HG02981 (cell line): ENCODE measurements around the gene TMC1.
A peak's percentile ranks its signal among the peaks of the same experiment; 100 is the strongest.

Experiments used
- ATAC-seq: cut with Tn5 transposase; IDR thresholded peaks from one replicate; pipeline ENCODE4 v1.9.1; 2021; ENCODE audit warnings: mild to moderate bottlenecking, moderate library complexity; ENCODE audit not compliant: unreplicated experiment

The TMC1 gene

DNA sequence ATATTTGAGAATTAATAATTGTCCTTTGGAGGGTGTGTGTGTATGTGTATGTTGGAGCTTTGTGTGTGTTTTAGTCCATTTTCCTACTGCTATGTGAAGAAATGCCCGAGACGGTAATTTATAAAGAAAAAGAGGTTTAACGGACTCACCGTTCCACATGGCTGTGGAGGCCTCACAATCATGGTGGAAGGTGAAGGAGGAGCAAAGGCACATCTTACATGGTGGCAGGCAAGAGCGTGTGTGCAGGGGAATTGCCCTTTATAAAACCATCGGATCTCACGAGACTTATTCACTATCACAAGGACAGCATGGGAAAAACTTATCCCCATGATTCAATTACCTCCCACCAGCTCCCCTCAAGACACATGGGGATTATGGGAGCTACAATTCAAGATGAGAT, 44.1 kb downstream of the TMC1 start:
- ATAC-seq: no peak

- no peak for ATAC-seq
Observed at GRCh38 chr9:72574156-72574810, 52.9 kb downstream of the TMC1 start.

- no peak for ATAC-seq
Observed at GRCh38 chr9:72575666-72576065, 54.3 kb downstream of the TMC1 start.

- ATAC-seq: no peak
Observed at GRCh38 chr9:72576087-72576486, 54.7 kb downstream of the TMC1 start.

DNA sequence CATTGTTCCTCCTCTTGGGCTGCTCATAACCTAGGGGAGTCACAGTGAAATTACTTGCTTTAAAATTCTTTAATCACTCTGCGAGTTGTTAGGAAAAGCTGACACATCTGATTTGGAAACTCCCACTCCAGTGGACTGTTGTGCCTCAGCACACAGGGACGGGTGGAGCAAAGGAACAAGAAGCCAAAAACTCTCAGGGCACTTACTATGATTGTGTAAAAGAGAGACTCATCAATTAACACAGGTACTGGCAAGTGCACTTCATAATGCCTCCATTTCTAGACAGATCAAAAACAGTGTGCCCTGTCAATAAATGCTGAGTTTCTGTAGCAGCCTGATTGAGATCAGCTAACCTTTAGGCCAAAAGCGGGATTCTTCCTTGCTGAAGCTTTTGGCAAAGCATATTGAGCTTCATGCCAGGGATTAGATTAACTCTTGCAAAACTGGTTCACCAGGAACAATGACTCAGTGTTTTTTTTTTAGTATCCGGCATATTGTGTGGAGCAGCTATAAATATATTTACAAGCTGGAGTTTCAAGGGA, 55.9 kb downstream of the TMC1 start:
- no peak for ATAC-seq

GRCh38 chr9:72579190-72579589, 57.8 kb downstream of the TMC1 start:
- no peak for ATAC-seq

DNA sequence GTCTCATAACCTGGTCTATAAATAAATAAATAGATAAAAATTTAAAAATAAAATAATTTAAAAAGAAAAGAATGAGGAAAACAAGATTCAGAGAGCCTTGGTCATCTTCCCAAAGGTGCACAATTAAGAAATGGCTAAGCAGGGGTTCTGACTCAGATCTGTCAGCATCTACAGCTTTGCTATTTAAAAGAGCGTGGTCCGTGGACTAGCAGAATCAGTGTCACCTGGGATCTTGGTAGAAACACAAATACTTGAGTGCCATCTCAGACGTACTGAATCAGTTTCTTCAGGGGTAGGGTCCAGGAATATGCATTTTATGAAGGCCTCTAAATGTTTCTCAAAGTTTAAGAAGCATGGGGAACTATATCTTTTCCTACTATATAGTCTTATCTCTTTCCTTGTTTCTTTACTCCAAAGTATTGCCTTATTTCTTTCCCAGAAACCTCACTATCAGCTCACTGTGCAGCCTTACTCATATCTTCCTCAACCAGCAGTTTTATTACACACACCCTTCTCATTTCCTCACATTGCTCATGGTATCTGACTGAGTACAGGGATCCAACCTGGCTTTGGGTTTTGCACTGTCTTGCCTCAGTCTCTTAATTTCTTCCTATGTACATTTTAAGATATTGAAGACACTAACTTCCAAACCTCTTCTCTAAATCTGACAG, 58.6 kb downstream of the TMC1 start:
- no peak for ATAC-seq

- ATAC-seq: no peak
Observed at GRCh38 chr9:72581694-72582093, 60.3 kb downstream of the TMC1 start.

GRCh38 chr9:72583370-72583769, 62.0 kb downstream of the TMC1 start:
- no peak for ATAC-seq

GRCh38 chr9:72586388-72587130, 65.2 kb downstream of the TMC1 start:
- peak; percentile 72 for ATAC-seq

- no peak for ATAC-seq
Observed at GRCh38 chr9:72588336-72588735, 66.9 kb downstream of the TMC1 start.

- ATAC-seq: no peak
Observed at GRCh38 chr9:72589667-72590521, 68.5 kb downstream of the TMC1 start.

DNA sequence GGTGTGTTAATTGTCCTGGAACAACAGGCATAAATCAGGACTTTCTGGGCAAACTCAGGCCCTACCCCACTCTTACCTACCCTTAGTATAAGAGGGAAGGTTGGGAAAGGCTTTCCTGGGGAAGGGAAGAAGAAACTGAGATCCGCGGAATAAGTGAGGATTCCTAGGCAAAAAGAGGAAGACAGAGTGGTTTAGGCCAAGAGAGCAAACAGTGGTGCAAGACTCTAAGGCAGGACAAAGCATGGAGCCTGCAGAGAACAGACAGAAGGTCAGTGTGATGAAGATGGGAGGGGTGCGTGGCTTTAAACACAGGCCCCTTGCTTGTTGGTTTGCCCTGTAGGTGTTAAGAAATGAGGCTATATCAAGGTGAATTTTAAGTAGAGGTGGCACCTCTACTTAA, 69.4 kb downstream of the TMC1 start:
- no peak for ATAC-seq

DNA sequence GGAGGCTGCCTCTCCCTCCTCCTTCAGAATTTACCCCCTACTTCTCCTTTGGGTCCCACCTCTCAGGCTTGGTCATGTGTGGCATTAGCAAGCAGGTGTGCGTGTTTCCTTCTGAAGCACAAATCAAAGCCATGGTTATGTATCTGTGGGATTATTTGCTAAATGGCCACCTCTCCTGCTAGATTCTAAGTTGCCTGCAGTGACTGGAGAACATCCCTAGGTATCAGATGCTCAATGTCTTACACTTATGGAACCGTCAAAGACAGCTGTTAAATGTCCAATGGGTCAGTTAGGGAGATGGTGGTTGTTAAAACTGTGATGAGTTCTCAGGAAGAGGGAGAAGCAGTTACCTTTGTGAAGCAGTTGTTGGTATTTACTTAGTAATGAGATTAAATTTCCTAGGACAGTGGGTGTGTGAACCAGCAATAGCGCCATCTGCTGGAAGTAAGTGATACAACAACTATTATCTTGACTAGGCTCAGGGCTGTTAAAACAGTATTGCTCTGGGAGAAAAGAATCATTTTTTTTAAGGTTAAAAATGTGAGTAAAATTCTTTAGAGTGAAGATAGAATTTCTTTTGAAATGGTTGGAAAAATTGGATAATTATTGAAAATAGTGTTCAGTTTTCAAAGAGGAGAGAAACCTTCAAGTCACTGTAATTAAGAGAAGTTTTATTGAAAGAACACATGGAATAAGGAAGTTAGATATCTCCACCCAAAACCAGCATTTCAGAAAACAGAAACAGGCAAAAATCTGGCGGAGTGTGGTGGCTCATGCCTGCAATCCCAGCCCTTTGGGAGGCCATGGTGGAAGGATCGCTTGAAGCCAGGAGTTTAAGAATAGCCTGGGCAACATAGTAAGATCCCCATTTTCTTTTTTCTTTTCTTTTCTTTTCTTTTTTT, 71.3 kb downstream of the TMC1 start:
- peak; percentile 71 for ATAC-seq

DNA sequence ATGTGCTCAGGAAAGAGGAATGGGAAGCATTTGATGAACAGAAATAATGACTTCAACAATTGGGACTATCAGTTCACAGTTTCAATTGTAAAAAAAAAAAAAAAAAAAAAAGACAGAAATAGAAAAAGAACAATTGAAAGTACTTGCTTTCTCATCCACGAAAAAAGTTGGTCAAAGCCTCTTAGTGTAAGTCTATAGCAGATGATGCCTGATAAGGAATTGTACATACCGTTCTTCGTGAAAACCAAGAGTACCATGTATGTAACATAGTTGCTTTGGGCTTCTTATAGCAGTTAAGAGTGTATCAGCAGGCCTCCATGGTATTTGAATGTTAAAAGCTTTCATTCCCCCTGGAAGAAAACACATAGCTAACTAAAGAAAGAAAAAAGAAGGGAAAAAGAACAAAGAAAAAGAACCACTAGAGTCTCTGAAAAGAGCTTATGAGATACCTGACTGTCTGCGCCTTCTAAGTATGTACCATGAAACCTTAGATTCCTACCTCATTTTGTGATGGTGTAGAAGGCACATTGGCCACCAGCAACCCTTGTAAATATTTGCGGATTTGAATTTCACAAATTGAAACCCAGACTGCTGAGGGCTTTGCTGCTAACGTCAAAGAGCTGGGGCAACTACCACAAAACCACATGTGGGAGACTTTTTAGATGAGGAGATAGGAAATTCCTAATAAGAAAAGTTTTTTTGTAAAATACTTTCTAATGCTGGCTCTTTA, 75.2 kb downstream of the TMC1 start:
- no peak for ATAC-seq

- ATAC-seq: no peak
Observed at GRCh38 chr9:72597181-72597517, 75.7 kb downstream of the TMC1 start.

DNA sequence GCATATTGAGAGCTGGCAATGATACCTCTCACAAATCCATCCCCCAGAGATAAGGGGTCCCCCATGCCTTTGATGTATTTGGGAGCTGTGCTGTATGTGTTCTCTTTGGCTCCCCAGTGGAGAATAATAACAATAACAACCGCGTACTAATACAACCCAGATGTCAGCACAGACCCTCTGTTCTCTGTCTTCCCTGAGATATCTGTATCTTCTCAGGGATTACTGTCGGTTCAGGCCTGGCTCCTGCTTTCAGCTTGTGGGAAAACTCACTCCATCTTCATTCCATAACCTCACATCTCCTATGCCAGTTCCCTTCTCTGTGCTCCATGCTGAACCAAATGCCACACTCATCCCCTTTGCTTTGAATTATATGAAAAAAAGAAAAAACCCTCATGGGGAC, 76.2 kb downstream of the TMC1 start:
- ATAC-seq: no peak

DNA sequence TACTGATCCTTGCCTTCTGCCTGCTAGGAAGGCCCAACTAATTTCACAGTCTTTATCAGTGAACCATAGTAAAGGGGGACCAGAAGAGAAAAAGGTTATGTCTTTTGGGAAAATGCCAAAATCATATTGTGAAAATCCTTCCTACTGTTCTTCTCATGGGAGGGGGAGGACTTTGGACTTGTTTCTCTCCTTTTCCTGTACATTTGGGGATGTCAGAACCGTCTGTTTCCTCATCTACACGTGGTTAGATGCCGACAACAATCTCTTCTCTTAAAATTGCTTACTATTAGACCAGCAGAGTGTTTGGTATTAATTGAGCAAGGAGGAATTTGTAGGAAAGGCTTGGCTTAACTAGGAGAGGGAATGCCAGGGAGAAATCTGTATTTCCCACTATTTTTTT, 77.2 kb downstream of the TMC1 start:
- ATAC-seq: no peak

DNA sequence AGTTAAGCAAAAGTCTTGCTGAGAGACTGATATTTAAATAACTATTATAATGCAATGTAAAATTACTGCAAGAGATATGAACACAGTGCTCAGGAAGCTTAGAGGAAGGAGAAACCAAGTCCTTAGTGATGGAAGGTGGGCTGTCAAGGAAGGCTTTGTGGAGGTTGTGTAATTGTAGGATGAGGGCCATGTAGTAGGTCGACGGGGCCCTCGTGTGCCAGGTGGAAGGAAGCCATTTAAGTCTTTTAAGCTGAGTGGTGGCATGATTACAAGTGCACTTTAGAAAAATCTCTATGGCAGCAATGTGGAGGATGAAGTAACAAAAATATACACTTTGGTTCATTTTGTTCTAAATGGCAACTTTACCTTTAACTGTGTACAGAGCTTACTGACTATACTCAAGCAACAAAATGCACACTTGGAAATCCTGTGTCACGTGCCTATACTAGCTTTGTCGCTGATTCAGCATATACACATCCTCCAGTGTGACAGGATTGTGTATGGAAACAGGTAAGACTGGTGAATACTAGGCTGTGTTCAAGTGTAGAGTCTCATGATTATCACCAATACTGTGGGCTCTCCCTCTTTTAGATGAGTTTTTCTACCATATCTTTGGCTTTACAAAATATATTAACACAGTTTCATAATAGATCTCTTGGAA, 78.6 kb downstream of the TMC1 start:
- no peak for ATAC-seq
